SKM-1 treated with dmso at 0.1 percent for 144 hours (cell line): ENCODE measurements around the gene LCE1E.

Experiments used
- DNase-seq: peaks from one replicate; lab custom pipeline; 2025; ENCODE audit not compliant: unreplicated experiment; lab: John Stamatoyannopoulos, UW

LCE1E gene, protein sequence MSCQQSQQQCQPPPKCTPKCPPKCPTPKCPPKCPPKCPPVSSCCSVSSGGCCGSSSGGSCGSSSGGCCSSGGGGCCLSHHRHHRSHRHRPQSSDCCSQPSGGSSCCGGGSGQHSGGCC

DNA sequence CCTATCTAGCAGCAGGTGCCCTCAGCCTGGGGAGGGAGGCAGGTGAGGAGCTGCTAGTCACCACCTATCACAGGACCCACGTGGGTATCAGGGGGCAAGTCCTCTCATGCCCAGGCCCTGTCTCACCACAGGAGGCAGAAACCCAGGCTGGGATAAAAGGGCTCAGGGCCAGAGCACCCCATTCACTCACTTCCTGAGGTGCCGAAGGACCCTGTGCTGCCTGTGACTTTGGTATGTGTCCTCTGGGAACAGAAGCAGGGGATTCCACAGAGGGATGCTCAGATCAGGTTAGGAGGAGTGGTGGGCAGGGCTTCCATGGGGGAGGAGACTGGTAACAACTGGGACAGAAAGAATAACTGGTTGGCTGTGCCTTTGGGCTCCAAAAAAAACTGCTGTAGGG lies at the start of gene LCE1E:
TSS of gene LCE1E (plus strand) at position 181 of the 400 bp plus-strand sequence. CDS start 1,043 bp downstream, outside the sequence.
- no peak for DNase-seq

DNA sequence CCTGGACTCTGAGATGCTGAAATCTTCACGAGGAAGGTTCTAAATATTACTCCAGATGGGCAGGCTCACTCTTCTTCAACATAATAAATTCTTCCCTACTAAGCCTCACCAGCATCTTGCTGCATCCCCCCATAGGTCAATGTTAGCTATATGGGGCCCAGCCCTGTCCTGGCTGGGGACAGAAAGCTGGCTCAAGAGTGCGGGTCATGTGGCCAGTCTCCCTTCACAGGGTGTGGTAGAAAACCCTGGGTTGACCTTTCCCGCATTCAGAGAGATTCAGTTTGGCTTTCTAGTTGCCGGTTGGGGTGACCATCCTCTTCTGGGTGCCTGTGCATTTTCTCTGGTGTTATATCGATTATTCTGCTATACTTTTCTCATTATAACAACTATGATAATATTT lies 48.1 kb upstream of the LCE1E start:
- no peak for DNase-seq

DNA sequence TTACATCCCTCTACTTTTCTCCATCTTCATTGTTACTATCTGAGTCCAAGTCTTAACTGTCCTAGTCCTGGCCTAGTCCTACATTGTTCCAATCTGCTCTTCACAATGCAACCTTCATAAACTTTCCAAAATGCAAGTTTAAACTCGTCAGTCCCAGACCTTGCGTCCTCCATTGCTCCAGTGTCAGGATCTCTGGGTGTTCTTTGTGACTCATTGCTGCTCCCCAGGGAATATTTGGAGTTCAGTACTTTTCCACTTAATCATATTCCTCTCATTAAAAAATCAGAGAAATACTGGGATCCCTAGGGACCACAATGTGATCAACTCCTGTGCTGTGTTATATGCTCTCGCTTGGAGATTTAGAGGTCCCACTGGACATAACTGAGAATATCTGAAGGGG lies 46.2 kb upstream of the LCE1E start:
- no peak for DNase-seq

DNA sequence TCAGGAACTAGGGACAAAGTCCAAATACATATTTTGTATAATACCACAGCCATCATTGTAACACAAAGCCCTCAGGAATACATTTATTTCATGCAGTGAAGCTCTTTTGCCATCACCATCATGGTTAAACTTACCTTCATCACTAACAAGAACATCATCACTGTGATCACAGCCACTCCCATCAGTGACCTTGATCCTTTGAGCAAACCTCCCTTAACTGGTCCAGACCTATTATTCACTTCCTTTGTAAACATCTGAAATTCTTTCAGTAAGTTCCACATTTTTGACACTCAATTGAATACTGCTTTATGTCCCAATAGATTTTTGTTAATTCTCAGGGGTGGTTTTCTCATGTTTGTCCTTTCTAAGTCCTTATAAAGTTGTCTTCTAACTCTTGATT lies 44.4 kb upstream of the LCE1E start:
- no peak for DNase-seq

DNA sequence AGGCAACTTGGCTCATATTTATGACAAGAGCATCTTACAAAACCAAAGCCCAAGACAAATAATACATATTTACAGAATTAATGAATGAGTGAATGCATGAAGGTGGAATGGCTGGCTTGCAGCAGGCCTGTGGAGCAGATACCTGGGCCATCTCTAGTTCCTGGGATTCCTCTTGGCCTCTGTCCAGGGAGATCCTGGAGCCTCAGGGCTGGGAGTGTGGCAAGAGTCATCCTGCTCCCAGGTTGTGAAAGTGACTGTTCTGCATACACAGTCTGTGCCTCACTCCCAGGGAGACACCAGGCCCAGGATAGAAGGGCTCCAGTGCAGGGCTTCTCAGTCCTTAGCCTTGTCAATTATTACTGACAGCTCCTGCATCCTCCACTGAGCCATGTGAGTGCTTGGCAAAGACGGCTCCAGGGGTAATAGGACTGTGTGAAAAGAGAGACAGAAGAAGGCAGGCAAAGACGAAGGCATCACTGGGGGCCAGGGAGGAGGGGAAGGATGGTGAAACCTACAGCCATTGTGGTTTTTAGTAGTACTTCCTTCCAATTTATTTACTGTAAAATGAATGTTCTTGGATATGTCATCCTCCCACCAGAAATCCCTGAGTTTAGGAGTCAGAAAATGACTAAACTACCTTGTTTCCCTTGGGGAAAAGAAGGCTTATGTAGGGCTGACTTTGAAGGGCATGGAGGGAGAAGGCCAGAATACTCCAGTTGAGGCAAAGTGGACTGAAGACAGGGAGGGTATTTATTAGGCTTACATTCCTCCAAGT lies 42.5 kb upstream of the LCE1E start:
- DNase-seq, result no peak

DNA sequence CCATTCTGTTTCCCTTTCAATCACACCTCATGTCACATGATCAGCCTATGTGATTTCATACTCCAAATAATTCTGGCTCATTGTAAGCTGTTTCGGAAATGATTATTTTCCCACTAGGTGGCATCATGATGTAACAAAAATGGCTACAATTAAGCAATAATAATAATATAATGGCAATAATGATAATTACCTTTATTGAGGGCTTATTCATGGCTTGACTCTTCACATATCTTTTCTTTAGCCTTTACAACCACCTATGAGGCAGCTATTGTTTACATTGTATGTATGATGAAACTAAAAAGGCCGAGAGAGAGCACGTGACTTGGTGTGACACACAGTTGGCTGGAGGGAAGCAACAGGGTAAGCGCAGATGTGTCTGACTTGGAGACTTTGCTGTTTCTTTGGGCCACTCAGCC lies 40.8 kb upstream of the LCE1E start:
- DNase-seq, result no peak

DNA sequence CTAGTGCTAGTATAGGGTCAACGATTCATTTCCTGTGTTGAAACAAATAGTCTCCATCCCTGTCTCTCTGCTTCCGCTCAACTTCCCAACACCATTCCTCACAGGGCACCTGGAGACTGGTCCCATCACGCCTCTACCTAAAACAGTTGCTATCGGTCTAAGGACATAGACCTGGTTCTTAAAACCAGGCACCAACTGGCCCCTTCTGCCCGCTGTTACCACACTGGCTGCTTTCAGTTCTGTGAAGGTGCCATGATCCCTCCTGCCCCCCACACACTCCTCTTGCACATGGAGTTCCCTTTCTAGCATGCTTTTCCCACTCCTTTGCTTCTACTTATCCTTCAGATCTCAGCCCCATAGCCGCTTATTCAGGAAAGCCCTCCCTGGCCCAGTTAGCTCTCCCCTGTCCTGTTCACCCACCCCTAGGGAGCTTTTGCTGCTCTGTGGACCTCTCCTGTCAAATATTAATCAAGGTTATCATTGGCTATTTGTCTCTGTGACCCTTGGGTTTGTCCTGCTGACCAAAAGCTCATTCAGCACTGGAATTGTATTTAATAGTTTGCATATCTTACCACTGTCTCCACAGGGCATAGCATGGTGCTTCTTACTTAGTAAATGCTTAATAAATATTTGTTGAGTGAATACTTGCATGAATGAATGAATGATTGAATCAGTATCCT lies 40.2 kb upstream of the LCE1E start:
- DNase-seq, result no peak

DNA sequence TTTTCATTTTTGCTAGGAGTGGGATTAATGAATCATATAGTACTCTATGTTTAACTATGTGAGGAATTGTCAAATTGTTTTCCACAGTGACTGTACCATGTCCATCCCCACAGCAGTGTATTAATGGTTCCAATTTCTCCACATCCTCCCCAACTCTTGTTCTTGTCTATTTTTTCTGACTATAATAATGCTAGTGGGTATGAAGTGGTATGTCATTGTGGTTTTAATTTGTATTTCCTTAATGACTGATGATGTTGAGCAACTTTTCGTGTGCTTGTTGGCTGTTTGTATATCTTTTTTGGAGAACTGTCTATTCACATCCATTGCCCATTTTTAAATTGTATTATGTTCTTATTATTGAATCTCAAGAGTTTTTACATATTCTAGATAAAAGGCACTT lies 38.2 kb upstream of the LCE1E start:
- DNase-seq, result no peak

DNA sequence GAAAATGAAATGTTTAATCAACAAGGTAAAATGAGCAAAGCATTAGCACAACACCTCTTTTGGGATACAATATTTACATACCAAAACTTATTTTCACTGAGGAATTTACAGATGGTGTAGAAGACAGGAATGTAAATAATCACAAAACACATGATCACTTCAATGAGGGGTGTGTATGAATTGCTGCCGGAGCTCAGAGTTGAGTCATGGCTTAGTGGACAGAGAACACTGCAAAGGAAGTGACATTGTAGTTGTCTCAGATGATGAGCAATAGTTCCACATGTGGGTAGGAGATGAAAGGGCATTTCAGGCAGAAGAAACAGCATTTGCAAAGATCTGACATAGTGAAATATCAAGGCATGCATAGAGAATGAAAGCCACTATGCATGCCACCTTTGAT lies 33.8 kb upstream of the LCE1E start:
- no peak for DNase-seq

DNA sequence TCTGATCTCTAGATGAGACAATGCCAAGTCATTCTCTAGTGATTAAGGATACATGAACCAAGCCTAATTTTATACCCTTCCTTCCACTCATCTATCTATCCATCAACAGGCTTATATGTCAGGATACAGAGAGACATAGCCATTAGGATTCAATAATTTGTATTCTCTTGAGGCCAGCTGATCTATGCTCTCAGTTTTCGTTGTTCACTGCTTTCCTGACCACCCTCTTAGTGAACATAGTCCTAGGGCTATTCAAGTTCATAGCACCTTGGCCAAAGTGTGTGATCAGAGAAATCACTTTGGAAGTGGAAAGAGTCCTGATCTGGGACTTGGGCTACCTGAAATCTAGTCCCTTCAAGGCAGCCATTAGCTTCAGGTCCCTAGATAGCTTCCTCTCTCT lies 32.5 kb upstream of the LCE1E start:
- no peak for DNase-seq

DNA sequence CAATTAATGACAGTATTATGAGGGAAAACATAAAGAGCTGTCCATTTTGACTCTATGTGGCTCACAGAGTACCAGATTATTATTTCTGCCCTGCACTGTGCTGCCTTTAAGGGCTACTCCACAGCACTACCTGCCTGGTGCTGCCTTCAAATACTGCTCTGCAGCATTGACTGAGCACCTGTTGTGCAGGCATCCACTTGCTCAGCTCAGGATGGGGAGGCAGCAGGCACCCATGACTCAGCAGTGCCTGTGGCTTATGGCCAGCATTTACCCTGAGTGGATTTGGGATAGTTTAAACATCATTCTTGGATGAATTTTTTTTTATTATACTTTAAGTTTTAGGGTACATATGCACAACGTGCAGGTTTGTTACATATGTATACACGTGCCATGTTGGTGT lies 29.2 kb upstream of the LCE1E start:
- DNase-seq, result no peak

DNA sequence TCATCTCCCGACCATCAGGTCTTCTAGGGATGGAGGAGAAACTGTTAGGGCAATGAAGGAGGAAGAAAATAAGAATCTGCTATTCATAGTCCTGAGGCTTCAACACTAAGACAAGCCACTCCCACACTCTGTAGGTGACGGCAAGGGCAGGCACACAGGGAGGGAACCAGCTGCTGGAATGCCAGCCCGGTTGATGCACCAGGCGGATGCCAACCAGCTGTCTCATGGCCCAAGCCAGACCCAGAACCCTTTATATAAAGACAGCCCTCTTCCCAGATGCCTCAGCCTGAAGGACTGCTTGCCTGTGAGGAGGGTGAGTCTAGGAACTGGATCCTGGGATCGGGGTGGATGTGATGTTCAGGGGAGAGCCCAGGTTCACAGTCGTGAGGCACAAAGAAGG lies 28.3 kb upstream of the LCE1E start, which contains the start of gene KPRP:
TSS of gene KPRP (plus strand) at position 279 of the 400 bp plus-strand sequence. CDS start 1,564 bp downstream, outside the sequence.
- DNase-seq, result no peak

DNA sequence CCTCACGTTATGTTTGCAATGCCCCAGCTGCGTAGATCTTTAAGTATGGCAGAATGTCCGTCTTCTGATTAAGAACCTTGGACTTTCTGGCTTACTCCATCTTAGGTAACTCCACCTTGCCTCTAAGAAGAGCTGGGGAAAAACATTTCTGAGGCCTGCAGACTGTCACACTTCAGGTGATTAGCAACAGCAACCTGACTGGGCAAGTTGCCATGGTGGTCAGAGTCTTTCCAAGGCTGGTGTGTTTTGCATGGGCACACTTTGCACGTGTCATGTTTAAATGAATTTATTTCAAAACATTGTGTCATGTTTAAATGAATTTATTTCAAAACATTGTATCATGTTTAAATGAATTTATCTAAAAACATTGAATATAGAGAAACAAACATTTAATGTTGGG lies 27.4 kb upstream of the LCE1E start:
- DNase-seq, result no peak

DNA sequence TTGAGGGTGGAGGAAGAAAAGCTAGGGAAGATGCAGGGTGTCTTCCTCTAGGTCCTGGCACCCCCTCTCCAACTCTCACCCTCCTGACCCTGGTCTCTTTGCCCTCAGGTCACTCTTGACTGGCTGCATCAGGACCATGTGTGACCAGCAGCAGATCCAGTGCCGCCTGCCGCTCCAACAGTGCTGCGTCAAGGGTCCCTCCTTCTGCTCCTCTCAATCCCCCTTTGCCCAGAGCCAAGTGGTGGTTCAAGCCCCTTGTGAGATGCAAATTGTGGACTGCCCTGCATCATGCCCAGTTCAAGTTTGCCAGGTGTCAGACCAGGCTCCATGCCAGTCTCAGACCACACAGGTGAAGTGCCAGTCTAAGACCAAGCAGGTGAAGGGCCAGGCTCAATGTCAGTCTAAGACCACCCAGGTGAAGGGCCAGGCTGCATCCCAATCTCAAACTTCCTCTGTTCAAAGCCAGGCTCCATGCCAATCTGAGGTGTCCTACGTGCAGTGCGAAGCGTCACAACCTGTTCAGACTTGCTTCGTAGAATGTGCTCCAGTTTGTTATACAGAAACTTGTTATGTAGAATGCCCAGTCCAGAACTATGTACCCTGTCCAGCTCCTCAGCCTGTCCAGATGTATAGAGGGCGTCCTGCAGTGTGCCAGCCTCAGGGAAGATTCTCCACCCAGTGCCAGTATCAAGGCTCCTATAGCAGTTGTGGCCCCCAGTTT lies 26.4 kb upstream of the LCE1E start:
- no peak for DNase-seq

DNA sequence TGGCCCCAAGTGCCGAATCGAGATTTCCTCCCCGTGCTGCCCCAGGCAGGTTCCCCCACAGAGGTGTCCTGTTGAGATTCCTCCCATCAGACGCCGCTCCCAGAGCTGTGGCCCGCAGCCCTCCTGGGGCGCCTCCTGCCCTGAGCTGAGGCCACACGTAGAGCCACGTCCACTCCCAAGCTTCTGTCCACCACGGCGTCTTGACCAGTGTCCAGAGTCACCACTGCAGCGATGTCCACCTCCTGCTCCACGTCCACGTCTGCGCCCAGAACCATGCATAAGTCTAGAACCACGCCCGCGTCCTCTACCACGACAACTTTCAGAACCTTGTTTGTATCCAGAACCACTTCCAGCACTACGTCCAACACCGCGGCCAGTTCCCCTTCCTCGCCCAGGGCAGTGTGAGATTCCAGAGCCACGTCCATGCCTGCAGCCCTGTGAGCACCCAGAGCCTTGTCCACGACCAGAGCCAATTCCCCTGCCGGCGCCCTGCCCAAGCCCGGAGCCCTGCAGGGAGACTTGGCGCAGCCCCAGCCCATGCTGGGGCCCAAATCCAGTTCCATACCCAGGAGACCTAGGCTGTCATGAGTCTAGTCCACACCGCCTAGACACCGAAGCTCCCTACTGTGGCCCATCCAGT lies 25.4 kb upstream of the LCE1E start:
- no peak for DNase-seq

DNA sequence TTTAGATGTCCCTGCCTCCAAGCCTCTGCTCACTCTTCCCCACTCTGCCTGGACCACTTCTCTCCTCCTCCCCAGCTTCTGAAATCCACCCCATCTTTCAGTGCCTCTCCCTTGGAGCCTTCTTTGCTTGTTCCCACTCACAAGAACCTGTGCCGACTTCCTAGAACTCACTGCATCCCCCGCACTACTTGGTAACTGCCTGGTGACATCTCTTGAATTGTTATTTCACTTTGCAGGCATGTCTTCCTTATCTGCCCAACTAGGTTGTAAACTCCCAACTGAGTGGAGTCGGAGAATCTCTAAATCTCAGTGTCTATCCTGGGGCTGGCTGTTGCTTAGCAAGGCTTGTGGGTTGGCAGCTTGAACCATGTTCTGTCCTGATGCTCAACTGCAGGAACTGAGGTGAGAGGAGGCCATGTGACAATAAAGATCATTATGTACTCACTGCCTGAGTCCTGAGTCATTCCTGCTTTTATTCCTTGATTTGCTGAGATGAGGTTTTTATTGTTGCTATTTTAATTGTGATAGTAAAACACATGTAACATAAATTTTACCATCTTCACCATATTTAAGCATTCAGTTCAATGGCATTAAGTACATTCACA lies 24.3 kb upstream of the LCE1E start:
- DNase-seq, result no peak

DNA sequence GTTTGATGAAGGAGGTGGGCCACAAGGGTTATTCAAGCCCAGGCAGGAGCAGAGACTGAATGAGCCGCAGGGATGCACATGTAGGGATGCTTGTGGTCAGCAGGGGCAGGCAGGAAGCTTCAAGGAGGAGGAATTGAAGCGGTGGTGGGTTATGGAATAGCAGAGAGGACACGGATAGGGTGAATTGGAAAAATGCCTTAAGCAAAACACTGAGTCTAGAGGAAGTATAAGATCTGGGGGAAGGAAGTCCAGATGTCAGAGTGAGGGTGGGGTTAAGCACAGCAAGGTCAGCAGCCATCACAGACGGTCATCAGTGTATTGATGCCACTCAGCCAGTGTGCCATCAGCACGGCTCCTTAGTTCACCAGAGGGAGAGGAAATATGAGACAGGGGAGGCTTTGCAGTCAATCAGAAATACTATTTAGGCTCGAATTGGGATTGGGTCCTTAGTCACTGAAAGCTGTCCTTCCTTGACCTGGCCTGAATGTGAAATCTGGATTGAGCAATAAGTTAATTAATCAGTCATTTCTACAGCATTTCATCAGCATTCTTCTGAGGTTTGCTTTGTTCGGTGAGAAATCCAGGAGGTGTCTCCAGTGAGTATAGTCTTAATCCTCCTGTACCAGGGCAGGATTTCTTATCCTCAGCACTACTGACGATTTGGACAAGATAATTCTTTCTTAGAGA lies 17.1 kb upstream of the LCE1E start:
- no peak for DNase-seq

DNA sequence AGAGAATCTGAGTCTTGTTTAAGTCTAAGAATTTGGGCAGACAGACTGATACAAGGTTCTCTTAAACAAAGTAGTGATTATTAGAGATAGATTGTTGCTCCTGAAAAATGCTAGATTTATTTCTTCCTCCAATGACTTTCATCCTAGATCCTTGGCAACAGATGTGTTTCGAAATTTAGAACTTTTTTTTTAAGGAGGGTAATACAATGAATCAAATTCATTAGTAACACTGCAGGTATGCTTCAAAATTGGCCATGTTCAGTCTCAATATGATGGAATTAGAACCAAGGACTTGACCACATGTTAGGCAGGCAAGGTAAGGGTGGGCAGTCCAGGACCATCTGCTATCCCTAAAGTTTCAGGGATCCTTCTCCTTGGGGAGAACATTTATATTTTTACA lies 15.6 kb upstream of the LCE1E start:
- no peak for DNase-seq

DNA sequence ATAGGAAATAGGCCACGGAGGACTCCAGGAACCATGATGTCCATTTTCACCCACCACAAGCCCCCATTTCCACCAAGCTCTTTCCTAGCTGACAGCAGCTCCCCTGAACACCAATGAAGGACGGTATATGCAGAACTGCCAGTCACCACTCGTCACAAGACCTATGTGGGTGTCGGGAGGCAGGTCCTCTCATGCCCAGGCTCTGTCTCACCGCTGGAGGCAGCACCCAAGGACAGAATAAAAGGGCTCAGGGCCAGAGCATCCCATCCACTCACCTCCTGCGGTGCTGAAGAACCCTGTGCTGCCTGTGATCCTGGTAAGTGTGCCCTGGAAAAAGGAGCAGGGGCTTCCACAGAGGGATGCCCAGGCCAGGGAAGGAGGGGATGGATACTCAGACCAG lies 11.2 kb upstream of the LCE1E start, which contains the start of gene LCE1F:
TSS of gene LCE1F (plus strand) at position 266 of the 400 bp plus-strand sequence. CDS start 1,232 bp downstream, outside the sequence.
- DNase-seq, result no peak

DNA sequence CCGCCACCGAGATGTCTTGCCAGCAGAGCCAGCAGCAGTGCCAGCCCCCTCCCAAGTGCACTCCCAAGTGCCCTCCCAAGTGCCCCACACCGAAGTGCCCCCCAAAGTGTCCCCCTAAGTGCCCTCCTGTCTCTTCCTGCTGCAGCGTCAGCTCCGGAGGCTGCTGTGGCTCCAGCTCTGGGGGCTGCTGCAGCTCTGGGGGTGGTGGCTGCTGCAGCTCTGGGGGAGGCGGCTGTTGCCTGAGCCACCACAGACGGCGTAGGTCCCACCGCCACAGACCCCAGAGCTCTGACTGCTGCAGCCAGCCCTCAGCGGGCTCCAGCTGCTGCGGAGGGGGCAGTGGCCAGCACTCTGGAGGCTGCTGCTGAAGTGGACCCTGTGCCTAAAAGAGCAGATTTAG lies 9.7 kb upstream of the LCE1E start:
- no peak for DNase-seq
